GM18868 (cell line): ENCODE measurements around the gene GREM2.
A peak's percentile ranks its signal among the peaks of the same experiment; 100 is the strongest.

Source experiments
- ATAC-seq: cut with Tn5 transposase; IDR thresholded peaks from one replicate; pipeline ENCODE4 v1.9.1; 2021; ENCODE audit warnings: mild to moderate bottlenecking, moderate library complexity; ENCODE audit not compliant: unreplicated experiment

Gene GREM2

DNA sequence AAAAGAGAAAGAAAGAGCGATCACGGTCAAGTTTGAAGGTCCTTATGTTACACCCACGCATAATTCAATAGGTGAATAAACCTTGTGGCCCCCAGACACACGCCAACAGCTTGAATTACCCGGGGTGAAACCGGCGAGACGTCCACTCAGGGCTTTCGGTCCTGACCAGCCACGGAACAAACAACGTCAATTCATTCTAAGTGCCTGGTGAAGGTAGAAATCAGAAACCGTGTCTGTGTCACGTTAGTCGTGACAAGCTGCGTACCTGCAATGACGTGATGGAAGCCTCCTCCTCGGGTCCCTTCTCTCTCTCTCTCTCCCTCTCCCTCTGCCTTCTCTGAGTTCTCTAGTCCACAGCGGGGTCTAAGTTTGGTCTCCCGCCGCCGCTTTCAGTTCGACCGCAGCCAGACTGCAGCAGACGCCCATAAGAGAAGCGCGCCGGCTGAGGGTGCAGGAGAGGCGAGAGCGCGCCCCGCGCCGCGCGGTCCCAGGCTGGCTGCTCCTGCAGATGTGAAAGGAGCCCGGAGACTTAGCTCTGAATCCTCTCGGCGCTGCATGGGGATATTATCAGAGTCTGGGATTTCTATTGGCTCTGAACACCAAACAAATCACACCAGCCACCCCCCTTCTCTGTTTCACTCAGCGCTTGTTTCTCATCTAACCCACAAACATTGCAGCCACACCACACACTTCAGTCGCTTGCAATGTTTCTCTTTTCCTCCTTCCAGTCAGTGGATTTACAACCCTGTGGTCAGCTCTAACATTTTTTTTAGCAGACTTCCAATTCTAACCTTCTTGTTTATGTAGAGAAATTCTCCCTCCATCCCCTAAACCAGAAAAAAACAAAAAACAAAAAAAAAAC is at the start of gene GREM2:
GREM2 (minus strand) TSS at position 537 of the 862 bp plus-strand sequence. CDS start 118,680 bp downstream, outside the sequence.
- ATAC-seq = peak; percentile 82

DNA sequence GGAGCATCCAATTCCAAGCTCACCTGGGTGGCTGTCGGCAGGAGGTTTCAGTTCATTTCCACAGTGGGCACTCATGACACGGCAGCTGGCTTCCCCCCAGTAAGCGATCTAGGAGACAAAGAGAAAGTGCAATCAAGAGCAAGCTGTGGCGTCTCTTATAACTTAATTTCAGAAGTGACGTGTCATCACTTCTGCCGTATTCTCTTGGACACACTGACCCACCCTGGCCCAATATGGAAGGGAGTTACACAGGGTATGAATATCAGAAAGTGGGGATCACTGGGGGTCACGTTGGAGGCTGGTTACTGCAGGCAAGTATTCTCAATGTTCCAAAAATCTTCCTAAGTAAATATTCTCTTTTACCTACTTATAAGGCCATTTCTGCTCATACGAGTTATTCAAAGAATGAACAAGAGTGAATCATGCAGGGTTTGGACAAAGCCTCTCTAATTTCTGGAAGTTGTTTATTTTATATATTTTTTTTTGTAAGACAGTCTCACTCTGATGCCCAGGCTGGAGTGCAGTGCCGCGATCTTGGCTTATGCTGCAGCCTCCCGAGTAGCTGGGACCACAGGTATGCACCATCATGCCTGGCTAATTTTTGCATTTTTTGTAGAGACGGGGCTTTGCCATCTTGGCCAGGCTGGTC is 46.5 kb upstream of the GREM2 start:
- ATAC-seq = no peak

DNA sequence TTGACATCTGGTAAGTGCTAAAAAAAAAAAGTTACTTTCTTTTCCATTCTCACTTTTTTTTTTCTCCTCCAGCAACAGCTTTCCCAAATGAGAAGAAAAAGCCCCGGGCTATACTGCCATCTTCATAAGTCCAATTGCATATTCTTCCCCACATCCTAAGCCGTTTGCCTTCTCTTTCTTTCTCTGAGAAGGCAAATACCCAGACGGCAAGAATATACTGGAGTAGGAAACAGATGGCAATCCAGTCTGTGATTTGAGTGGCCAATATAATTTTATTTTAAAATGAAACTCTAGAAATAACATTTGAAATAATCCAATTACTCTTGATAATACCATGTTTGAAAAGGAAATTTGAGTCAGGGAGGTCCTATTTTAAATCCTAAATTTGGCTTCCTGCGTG is 44.6 kb upstream of the GREM2 start:
- no peak for ATAC-seq

DNA sequence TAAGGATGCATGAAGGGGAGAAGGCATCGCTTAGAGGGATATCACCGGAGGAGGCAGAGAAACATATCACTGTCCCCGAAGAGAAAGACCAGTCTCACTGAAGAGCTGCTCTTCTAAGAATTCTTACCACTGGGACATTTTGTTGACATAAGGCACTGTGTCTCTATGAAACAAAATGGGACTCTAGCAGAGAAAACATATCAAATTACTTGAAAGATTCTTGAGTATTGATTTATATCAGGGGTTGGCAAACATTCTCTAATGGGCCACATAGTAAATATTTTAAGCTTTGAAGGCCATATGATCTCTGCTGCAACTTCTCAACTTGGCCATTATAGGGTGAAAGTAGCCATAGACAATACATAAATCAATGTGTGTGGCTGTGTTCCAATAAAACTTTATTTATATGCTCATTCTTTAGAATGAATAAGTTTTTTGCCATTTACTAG is 41.0 kb upstream of the GREM2 start:
- ATAC-seq = no peak

DNA sequence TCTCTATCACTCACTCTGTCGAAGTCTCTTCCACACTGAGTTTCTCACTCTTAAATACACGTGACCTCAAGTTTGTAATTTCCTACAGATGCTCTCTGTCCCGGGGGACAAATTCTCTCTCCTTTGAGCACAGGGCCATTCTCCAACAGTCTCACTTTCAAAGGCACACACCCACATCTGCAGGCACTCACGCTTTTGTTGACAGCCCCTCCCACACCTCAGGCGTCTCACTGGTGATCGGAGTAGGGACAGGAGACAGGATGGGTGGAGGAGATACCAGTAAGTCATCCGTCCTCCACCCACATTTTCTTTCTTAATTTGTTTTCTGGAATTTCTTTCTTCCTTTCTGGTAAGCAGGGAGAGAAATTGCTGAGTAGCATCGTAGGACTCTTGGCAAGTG is 40.6 kb upstream of the GREM2 start:
- no peak for ATAC-seq

DNA sequence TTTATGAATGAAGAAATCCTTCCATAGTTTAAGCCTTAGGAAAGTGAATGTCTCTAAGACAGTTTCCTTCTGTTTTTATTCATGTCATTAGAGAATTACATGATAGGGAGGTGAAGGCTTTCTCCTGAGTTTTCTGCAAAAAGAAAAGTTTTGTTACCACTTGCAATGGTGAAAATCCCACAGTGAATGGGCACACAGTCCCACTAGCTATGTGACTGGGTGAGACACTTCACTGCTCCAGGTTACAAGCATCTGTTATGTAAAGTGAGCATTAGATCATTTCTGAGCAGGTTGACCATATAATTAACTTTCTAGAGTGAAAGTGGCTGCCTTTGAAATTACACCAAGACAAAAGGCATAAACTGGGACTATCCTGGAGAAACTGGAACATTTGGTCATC is 38.9 kb upstream of the GREM2 start:
- ATAC-seq = no peak

DNA sequence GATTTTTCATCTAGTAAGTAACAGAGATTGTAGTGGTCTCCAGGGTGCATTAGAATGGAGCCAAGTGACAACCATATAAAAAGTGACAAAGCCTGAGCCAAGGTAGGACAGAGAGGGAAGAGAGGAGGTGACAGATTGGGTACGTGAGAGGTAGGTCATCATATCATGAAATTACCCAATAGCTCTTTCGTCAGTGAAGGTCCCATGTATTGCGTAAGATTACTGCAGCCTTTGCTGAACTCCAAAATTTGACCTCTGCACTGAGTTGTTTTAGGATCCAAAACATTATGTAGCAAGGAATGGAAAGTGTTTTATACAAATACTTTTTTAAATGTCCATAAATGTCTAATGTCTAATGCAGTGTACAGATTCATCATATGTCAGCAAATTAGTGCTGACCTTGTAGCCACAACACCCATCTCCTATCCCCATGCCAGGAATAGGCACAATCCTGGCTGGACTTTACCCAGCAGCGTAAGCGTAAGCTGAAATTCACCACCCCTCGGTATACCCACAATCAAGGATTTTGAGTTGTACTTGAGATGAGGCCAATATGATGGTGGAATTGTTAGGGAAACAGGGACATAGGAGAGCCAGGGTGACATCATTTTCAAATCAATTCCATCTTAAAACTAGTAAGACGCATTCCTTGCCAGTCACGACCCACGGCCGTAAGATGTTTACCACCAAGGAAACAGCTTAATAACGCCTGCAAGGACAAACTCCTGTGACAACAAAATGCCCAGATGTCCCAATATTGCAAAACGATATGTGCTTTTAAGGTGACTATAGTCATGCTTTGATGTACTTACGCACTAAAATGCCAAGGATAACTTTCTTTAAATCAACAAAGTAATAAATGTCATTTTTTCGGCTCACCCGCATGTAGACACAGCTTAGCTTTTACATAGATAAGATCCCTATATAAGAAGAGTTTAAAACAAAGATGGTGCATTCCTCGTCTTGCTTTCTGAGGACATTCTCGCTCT is 38.1 kb upstream of the GREM2 start:
- no peak for ATAC-seq

DNA sequence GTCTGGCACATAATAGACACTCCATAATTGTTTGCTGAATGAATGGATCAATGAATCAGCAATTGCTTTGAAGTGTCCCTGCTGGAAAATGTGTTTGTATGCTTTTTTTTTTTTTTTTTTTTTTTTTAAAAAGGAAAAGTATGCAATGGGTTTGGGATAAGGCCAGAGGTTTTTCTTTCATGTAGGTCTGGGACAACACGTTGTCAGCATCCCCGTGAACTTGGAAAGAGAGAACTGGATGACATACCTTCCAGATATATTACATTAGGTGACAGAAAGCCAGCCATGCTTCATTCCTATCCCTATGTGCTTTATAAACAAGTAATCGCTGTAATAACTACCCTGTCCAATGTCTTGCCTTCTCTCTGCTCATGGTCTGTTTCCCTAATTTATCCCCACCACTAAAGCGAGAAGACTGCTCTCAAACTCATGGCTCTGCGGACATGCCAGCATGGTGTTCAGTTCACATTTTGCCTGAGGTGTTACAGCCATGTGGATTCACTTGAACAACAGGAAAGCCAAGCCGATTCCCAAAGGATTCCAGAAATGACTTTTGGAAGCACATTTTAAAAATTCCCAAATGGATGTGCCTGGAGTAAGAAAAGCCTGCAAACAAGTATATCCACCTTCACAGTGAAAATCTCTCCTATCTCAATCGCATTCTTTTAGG is 34.8 kb upstream of the GREM2 start:
- no peak for ATAC-seq

DNA sequence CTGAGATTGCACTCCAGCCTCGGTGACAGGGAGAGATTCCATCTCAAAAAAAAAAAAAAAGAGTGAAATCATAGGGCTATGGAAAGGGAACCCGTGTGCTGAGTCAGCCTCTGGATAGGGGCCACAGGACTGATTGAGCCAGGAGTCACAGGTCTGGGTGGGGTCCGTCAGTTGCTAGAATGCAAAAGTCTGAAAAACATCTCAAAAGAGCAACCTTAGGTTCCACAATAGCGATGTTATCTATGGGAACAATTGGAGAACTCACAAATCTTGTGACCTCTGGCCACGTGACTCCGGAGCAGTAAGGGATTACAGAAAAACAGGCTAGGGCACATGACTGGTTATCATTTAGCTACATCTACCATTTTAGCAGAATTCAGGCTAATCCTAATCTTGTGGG is 32.8 kb upstream of the GREM2 start:
- no peak for ATAC-seq

DNA sequence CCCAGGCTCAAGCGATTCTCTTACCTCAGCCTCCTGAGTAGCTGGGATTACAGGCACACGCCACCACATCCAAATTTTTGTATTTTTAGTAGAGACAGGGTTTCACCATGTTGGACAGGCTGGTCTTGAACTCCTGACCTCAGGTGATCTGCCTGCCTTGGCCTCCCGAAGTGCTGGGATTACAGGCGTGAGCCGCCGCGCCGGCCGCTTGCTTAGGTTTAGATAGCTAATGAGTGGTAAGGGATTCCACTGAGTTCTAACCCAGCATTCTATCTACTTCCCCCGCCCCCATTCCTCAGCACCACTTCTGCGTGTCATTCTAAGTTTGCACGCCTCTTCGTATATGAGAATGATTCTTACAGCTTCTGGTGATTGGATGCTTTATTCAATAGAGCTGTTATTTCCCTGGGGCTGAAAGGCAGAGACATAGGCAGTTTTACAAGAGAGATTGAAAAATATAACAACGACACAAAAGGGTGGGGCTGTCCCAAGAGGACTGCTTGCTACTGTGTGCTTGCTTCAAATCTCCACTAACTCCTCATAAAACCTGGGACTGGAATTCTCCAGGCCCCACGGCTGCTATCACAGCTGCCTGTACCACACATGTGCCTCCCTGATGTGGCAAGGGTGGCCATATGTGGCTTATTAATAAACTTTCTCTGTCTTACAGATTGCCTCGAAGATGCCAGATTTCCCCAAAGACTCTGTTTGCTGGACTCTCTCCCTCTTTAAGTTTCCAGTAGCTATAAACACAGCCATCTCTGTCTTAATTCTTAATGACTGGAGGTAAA is 23.7 kb upstream of the GREM2 start:
- ATAC-seq = no peak

DNA sequence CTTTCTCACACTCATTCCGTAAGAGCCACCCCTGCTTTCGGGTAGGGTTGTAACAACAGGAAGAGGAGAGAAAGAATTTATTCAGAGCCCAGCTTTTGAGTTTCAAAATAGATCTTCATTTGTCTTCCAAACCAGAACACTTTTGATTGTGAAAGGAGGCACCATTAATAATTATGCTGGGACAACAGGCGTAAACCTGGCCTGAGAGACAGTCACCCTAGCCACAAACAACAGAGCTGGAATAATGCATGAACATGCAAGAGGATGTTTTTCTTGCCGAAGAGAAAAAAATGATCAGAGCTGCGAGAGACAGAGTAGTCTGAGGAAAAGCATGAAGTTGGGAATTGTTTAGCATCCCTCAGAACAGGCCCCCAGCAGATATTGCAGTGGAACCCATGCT is 18.5 kb upstream of the GREM2 start:
- ATAC-seq = no peak

DNA sequence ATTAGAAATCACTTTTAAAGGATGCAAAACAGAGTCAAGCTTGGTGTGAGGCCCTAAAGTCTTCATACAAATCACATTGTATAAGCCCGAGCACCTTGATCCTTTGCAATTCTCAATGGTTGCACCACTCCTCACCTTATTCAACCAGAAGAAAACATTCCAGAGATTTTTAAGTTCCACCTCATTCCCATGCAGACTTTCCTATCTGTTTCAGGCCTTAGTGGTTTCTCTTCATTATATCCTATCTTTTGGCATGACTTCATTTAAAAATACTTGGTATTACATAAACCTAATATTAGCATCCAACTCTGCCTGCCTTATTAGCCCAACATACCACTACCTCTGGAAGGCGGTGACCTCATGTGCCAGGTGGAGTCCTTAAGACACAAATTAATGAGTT is 9.3 kb upstream of the GREM2 start:
- ATAC-seq = no peak

DNA sequence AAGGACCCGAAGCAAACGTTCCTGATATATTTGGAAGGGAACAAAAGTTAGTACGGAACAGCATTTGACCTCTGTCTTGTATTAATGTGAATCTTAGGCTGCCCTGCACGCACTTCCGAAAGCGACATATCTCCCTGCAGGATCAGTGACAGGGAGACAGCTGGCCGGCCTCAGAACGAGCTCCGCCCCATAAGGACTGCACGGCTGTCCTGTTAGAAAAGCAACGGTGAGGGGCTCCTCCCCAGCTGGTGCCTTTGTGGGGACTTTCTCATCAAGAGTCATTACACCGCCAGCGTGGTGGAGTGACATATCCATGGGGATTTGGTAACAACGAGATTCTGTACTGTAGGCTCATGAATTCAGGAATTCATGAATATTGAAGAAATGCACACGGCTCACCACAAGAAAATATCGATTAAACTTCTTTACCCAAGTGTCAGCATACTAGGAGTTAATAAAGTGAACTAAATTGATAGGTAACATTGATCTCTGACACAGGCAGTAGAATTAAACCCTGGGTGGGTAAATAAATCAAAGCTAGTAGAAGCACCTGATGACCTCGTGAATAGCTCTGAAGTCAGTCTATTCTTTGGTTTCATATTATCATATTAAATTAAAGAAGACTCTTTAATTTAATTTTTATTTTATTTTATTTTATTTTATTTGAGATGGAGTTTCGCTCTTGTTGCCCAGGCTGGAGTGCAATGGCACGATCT is 8.1 kb upstream of the GREM2 start:
- ATAC-seq = no peak

DNA sequence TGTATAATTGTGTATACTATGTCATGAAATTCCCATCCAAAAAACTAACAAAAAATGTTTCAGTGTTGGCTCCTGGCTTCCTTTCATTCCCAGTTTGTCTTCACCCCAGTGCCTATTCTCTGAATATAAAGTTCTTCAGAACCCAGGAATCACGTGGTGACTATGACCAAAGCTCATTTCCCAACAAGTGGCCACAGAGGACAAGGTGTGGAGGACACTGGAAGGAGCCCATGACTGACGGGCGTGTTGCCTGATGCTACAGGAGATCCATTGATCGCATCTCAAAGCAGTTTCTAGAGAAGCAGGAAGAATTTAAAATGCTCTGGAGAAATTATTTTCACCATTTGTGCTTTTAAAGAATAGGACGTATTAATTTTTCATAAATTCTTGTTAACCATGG is 7.4 kb upstream of the GREM2 start:
- no peak for ATAC-seq

DNA sequence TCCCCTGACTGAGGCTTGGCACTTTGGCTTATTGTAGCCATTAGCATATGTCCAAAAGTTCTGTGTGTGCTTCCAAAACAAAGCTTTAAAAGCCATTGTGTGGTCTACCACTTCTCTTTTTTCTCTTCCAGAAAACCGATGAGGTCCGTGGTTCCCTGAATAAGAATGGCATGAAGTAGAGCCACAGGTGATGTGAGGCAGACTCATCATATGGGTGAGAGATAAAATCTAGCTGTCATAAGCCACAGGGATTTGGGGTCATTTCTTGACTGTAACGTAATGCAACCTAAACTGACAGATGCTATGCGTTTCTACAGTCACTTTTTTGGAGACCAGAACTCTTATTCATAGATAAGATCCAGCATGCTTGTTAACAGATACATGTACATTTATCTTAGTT is 7.0 kb upstream of the GREM2 start:
- no peak for ATAC-seq

DNA sequence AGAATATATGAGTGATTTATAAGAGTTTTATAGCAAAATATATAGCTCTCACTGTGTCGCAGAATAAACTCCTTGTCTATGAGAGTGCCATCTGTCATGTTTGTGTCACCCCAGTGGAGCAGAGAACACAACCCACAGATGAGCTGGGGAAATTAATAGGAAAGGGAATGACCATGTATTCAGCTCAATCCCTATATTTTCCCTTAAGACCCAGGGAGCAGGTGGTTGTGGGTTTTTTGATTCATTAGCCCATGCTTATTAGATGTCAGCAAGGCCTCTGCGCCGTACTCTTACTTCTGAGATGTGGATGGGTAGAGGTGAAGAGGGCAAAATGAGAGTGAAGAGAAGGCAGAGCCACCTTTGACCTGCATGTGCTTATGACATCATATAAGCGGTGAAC is 4.1 kb upstream of the GREM2 start:
- ATAC-seq = no peak

DNA sequence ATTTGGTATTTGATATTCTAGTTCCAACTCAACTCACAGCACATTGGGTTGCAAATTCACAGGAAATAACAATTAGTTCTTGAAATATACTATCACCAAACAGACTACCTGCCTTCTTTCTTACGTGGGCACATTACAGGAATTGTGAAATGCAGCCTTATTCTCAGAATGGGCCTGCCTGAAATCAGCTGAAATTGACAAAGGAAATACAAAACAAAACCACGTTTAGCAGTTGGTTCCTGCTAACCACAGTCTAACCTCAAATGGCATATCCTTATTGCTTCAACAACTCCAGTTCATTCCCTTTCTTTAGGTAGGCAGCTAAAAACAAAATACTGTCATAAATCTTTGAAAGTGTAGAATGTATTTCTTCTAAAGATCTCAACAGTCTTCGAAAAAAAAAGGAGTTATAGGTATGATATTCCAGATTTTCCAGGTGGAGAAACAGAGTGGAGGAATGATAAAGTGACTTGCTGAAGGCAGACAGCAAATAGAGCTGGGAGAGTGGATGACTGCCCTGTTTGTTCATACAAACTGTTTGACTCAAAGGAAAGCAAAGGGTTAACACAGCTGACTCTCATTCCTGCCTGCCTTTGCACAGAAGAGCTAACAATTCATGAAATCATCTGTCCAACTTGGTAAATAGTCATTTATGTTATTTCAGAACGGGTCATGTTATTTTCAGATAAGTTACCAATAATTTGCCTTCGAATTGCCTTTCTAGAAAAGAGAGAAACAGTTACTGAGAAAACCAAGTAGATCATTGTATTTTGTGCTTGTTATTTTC is 1.6 kb upstream of the GREM2 start:
- no peak for ATAC-seq

DNA sequence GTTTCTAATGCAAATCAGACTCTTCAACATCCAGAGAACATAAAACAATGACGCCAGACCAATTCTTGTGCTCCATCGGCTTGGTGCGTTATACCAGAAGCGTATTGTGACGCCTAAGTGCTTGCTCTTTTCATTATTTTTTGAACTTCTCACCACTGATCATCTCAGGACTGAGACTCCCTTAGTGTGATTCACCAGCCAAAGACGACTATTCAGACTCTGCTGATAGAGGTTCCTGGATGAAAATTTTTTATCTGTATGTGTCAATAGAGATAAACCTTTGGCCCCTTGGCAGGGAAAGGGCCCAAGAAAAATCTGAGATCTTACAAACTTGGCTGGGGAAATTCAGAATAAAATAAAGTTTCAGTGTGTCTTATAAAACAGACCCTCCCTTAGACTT is 856 bp upstream of the GREM2 start:
- no peak for ATAC-seq
